PC-3 (cell line): Measurements from ENCODE around the gene SDHD. TPM values are rescaled to one million over a fixed set of nuclear protein-coding genes. Genes with fewer than 3 reads are reported as not detected.
A peak's percentile ranks its signal among the peaks of the same experiment; 100 is the strongest.
"Not testable (repeated sequence)": the region's sequence is repeated elsewhere in the genome, so short reads cannot be mapped to it uniquely, and the experiment has no call there.

Source experiments
- ATAC-seq: fragments of 200-7000 bp; cut with Tn5 transposase; 2 replicates; pipeline ENCODE4 v1.9.1; 2020; ENCODE audit warnings: mild to moderate bottlenecking, moderate library complexity
- BruUV-seq: library from RNA; stranded (reverse); fragments of 400-500 nt; replicated peaks from 2 replicates; lab custom pipeline; 2021; lab: Mats Ljungman, UMichigan
- CTCF ChIA-PET: fragments of 300-600 bp; sonication (Branson Sonifier 250); formaldehyde crosslinking; loops from one replicate; lab custom pipeline; 2022; ENCODE audit warnings: antibody characterized with exemption; lab: Charles Lee
- POLR2A ChIA-PET: fragments of 300-600 bp; sonication (Branson Sonifier 250); formaldehyde crosslinking; loops from one replicate; lab custom pipeline; 2022; ENCODE audit warnings: antibody characterized with exemption; ENCODE audit not compliant: unreplicated experiment; lab: Charles Lee
- DNase-seq: peaks from one replicate; pipeline ENCODE4 v3.0.0-alpha.2; 2015
- H2AFZ ChIP-seq: fragments of 300-600 bp; sonication (generic); 2 replicates; pipeline ENCODE4 v1.6.0; 2016; ENCODE audit warnings: antibody characterized with exemption, low read length
- H3F3A ChIP-seq: fragments of 300-600 bp; sonication (generic); one replicate; pipeline ENCODE4 v1.6.0; 2017; ENCODE audit warnings: antibody characterized with exemption, low read length, control low read depth, mild to moderate bottlenecking; ENCODE audit not compliant: unreplicated experiment
- H3K27ac ChIP-seq: fragments of 300-600 bp; sonication (generic); 2 replicates; pipeline ENCODE4 v1.5.1; 2016; ENCODE audit warnings: mild to moderate bottlenecking, low read length
- H3K27me3 ChIP-seq: fragments of 300-600 bp; sonication (generic); 2 replicates; pipeline ENCODE4 v1.6.1; 2016; ENCODE audit warnings: low read length, mixed read lengths
- H3K36me3 ChIP-seq: fragments of 300-600 bp; sonication (generic); 2 replicates; pipeline ENCODE4 v1.6.1; 2016; ENCODE audit warnings: low read depth, mixed run types, low read length, mixed read lengths
- H3K4me1 ChIP-seq: fragments of 300-600 bp; sonication (generic); 2 replicates; pipeline ENCODE4 v1.5.1; 2016; ENCODE audit warnings: low read length; ENCODE audit not compliant: insufficient read depth
- H3K4me2 ChIP-seq: fragments of 300-600 bp; sonication (generic); 2 replicates; pipeline ENCODE4 v1.6.0; 2016; ENCODE audit warnings: low read length
- H3K4me3 ChIP-seq: fragments of 300-600 bp; sonication (generic); 2 replicates; pipeline ENCODE4 v1.5.1; 2016; ENCODE audit warnings: mild to moderate bottlenecking, low read length, mixed read lengths
- H3K79me2 ChIP-seq: fragments of 300-600 bp; sonication (generic); 2 replicates; pipeline ENCODE4 v1.6.1; 2017; ENCODE audit warnings: low read length, mixed read lengths
- H3K9ac ChIP-seq: fragments of 300-600 bp; sonication (generic); 2 replicates; pipeline ENCODE4 v1.6.0; 2016; ENCODE audit warnings: mild to moderate bottlenecking, low read length
- H3K9me2 ChIP-seq: fragments of 300-600 bp; sonication (generic); replicated peaks from 2 replicates; pipeline ENCODE4 v1.6.1; 2016; ENCODE audit warnings: mixed run types, low read length, mixed read lengths
- H3K9me3 ChIP-seq: fragments of 300-600 bp; sonication (generic); 2 replicates; pipeline ENCODE4 v1.6.1; 2016; ENCODE audit warnings: low read length, mixed read lengths
- H4K20me1 ChIP-seq: fragments of 300-600 bp; sonication (generic); 2 replicates; pipeline ENCODE4 v1.6.1; 2016; ENCODE audit warnings: low read length, mixed read lengths
- EZH2 ChIP-seq: fragments of 300-600 bp; sonication (generic); IDR thresholded peaks from one replicate; pipeline ENCODE4 v1.6.1; 2017; ENCODE audit warnings: antibody characterized with exemption, mild to moderate bottlenecking, low read length; ENCODE audit not compliant: unreplicated experiment
- EZH2phosphoT487 ChIP-seq: fragments of 300-600 bp; sonication (generic); IDR thresholded peaks from 2 replicates; pipeline ENCODE4 v1.6.1; 2018; ENCODE audit warnings: mild to moderate bottlenecking, antibody characterized with exemption, low read length, borderline replicate concordance
- intact Hi-C: fragments of 100-400 bp; cut with micrococcal nuclease; formaldehyde crosslinking; loops from 2 replicates; pipeline ENCODE4 v1.9.0; 2023
- total RNA-seq: library from RNA; depleted of rRNA; stranded (reverse); fragments of >200 nt; gene quantifications from 2 replicates; pipeline ENCODE4 v1.2.3, GENCODE V29; 2014
- TF ChIP-seq, protein P1 (sequence below): fragments of 300-600 bp; sonication (generic); conservative IDR thresholded peaks from 2 replicates; pipeline ENCODE4 v1.5.1; 2017; ENCODE audit warnings: antibody characterized with exemption, low read depth, mild to moderate bottlenecking, low read length

The SDHD gene
- total RNA-seq, 1 experiment from 2014 or later, result 184 TPM

- no peaks in the 10 kb centered on the region for H4K20me1 ChIP-seq
- H3K36me3 ChIP-seq, result peaks cover 65% of the 10 kb centered on the region
- DNase-seq (peak; percentile 41), ATAC-seq (peak; percentile 54)
- no peak overlapping the region for H3K4me3 ChIP-seq
- H3K79me2 ChIP-seq, result no peaks in the 10 kb centered on the region; the same call in 1 of the 2 replicates
- POLR2A ChIA-PET, result no interaction called here
- CTCF ChIA-PET, result no interaction called here
- TF ChIP-seq EZH2phosphoT487, result no peak
- TF ChIP-seq EZH2, result no peak
- TF ChIP-seq, protein P1, sequence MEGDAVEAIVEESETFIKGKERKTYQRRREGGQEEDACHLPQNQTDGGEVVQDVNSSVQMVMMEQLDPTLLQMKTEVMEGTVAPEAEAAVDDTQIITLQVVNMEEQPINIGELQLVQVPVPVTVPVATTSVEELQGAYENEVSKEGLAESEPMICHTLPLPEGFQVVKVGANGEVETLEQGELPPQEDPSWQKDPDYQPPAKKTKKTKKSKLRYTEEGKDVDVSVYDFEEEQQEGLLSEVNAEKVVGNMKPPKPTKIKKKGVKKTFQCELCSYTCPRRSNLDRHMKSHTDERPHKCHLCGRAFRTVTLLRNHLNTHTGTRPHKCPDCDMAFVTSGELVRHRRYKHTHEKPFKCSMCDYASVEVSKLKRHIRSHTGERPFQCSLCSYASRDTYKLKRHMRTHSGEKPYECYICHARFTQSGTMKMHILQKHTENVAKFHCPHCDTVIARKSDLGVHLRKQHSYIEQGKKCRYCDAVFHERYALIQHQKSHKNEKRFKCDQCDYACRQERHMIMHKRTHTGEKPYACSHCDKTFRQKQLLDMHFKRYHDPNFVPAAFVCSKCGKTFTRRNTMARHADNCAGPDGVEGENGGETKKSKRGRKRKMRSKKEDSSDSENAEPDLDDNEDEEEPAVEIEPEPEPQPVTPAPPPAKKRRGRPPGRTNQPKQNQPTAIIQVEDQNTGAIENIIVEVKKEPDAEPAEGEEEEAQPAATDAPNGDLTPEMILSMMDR, result no peak
- no peak overlapping the region for H3K9ac ChIP-seq
- H3F3A ChIP-seq, result peaks cover 7% of the 10 kb centered on the region
- peaks cover 12% of the 10 kb centered on the region for H3K4me1 ChIP-seq
- intact Hi-C loops, result no loop called here
- no peaks in the 10 kb centered on the region for H3K27me3 ChIP-seq
- H3K9me3 ChIP-seq, result no peaks in the 10 kb centered on the region
- H3K27ac ChIP-seq, result no peak overlapping the region; the same call in 1 of the 2 replicates
- 0 out of 2 replicates have a peak overlapping the region, but pooled peaks have one; percentile 5 for H3K4me2 ChIP-seq
- no peaks in the 10 kb centered on the region for H3K9me2 ChIP-seq
- no peak overlapping the region for H2AFZ ChIP-seq
- no TSS peak for BruUV-seq
Observed at GRCh38 chr11:112042161-112042960, 44.3 kb upstream of the SDHD start.

DNA sequence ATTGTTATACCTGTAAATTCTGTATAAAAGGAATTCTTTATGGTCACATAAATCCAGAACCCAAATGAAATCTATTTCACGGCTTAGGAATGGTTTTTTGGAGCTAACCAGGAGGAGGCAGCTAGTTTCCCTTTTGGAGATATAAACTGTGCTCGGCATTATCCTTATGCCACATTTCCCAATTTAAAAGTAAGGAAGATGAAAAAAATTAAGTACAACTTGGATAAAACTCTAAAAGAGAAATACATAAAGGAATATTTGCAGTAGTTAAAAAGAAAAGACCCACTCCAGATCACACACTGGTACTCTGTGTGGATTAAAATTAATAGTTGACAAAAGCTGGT, 43.7 kb upstream of the SDHD start:
- Histone ChIP-seq H3K9ac (no peak overlapping the region), H3K9me2 (no peaks in the 10 kb centered on the region), H3K4me3 (no peak overlapping the region), H3K9me3 (no peaks in the 10 kb centered on the region), H3K27ac (no peak overlapping the region), H3F3A (peaks cover 7% of the 10 kb centered on the region), H3K36me3 (peaks cover 61% of the 10 kb centered on the region), H3K27me3 (no peaks in the 10 kb centered on the region), H2AFZ (no peak overlapping the region), H3K4me2 (no peak overlapping the region), H3K4me1 (peaks cover 12% of the 10 kb centered on the region), H3K79me2 (no peaks in the 10 kb centered on the region; the same call in 1 of the 2 replicates), H4K20me1 (no peaks in the 10 kb centered on the region)
- intact Hi-C loops, result no loop called here
- TF ChIP-seq EZH2phosphoT487 (no peak), EZH2 (no peak)
- TF ChIP-seq, protein P1, result no peak
- no TSS peak for BruUV-seq
- ChIA-PET CTCF (no interaction called here), POLR2A (no interaction called here)
- DNase-seq (no peak), ATAC-seq (no peak)

DNA sequence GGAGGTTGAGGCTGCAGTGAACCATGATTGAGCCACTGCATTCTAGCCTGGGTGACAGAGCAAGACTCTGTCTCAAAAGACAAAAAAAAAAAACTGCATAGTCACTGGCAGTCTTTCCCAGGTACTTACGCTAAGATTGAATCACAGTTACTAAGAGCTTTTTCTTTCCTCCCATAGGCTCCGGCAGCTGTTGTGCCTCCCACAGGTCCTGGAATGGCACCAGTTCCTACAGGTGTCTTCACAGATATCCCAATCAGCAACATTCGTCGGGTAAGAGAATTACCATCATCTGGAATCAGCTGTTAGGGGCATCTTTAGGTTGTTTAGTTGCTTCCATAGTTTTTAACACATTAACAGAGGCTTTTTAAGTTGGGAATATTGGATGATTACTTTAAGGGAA, 41.7 kb upstream of the SDHD start:
- peaks cover 16% of the 10 kb centered on the region for H3K4me1 ChIP-seq
- no peaks in the 10 kb centered on the region for H3K9me2 ChIP-seq
- H3F3A ChIP-seq, result peaks cover 7% of the 10 kb centered on the region
- ATAC-seq (no peak), DNase-seq (no peak)
- ChIA-PET CTCF (no interaction called here), POLR2A (no interaction called here)
- H3K36me3 ChIP-seq, result peaks cover 64% of the 10 kb centered on the region
- H3K27me3 ChIP-seq, result no peaks in the 10 kb centered on the region
- BruUV-seq, result no TSS peak
- H3K4me3 ChIP-seq, result no peak overlapping the region
- TF ChIP-seq, protein P1, result no peak
- TF ChIP-seq EZH2, result no peak
- no peak for TF ChIP-seq EZH2phosphoT487
- intact Hi-C loops, result no loop called here
- no peak overlapping the region for H3K27ac ChIP-seq
- no peak overlapping the region for H3K9ac ChIP-seq
- H3K4me2 ChIP-seq, result no peak overlapping the region
- H4K20me1 ChIP-seq, result no peaks in the 10 kb centered on the region
- no peak overlapping the region for H2AFZ ChIP-seq
- H3K9me3 ChIP-seq, result no peaks in the 10 kb centered on the region
- H3K79me2 ChIP-seq, result peaks cover 4% of the 10 kb centered on the region; the same call in 1 of the 2 replicates

DNA sequence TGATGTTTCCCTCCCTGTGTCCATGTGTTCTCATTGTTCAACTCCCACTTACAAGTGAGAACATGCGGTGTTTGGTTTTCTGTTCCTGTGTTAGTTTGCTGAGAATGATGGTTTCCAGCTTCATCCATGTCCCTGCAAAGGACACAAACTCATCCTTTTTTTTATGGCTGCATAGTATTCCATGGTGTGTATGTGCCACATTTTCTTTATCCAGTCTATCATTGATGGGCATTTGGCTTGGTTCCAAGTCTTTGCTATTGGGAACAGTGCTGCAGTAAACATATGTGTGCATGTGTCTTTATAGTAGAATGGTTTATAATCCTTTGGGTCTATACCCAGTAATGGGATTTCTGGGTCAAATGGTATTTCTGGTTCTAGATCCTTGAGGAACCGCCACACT, 40.0 kb upstream of the SDHD start:
- Histone ChIP-seq H3K79me2 (peaks cover 11% of the 10 kb centered on the region; the same call in 1 of the 2 replicates), H3K36me3 (peaks cover 70% of the 10 kb centered on the region), H3K4me1 (peaks cover 16% of the 10 kb centered on the region)
- H3K27me3 ChIP-seq, H3K4me2 ChIP-seq, H4K20me1 ChIP-seq, H3K4me3 ChIP-seq, H2AFZ ChIP-seq, CTCF ChIA-PET, H3K9ac ChIP-seq, DNase-seq, H3K9me3 ChIP-seq, ATAC-seq, H3F3A ChIP-seq, H3K27ac ChIP-seq, intact Hi-C loops, BruUV-seq, H3K9me2 ChIP-seq, POLR2A ChIA-PET: not testable (repeated sequence)
